K562 (cell line): Measurements from ENCODE around the gene GCN1. TPM values are rescaled to one million over a fixed set of nuclear protein-coding genes. Genes with fewer than 3 reads are reported as not detected.

Experiments used
- ASH1L ChIP-seq: fragments of 450-650 bp; IDR thresholded peaks from 2 replicates; pipeline ENCODE4 v1.6.1; 2018; ENCODE audit warnings: borderline replicate concordance, mild to moderate bottlenecking, low read depth; ENCODE audit not compliant: partially characterized antibody
- BRCA1 ChIP-seq, 2 experiments: fragments of 450-650 bp in 1 of 2; sonication (generic) in 1 of 2; formaldehyde crosslinking in 1 of 2; IDR thresholded peaks; 2 replicates each; pipeline versions ENCODE4 v1.5.0 to v1.6.1; 2017 to 2020; ENCODE audit warnings: mild to moderate bottlenecking in 1 of 2, missing genetic modification reagents in 1 of 2
- C11orf30 ChIP-seq: fragments of 450-650 bp; IDR thresholded peaks from 2 replicates; pipeline ENCODE4 v1.6.1; 2016; ENCODE audit warnings: low read depth, mild to moderate bottlenecking
- FOSL1 ChIP-seq: fragments of 200-800 bp; sonication (Bioruptor generic); conservative IDR thresholded peaks from 2 replicates; pipeline ENCODE4 v1.6.1; 2016; ENCODE audit warnings: missing genetic modification characterization, missing compliant biosample characterization
- LEF1 ChIP-seq: fragments of 450-650 bp; IDR thresholded peaks from 2 replicates; pipeline ENCODE4 v1.6.1; 2016; ENCODE audit warnings: mild to moderate bottlenecking
- MCM2 ChIP-seq: fragments of 450-650 bp; IDR thresholded peaks from 2 replicates; pipeline ENCODE4 v1.6.1; 2017; ENCODE audit warnings: low read depth, mild to moderate bottlenecking
- MCM3 ChIP-seq: fragments of 450-650 bp; IDR thresholded peaks from 2 replicates; pipeline ENCODE4 v1.6.1; 2016
- SP1 ChIP-seq: sonication (generic); formaldehyde crosslinking; IDR thresholded peaks from 2 replicates; pipeline ENCODE4 v1.8.1; 2022; ENCODE audit warnings: mild to moderate bottlenecking, missing genetic modification reagents
- SREBF2 ChIP-seq: sonication (generic); formaldehyde crosslinking; IDR thresholded peaks from 2 replicates; pipeline ENCODE4 v1.4.0; 2020; ENCODE audit warnings: mild to moderate bottlenecking, missing genetic modification reagents
- ZEB2 ChIP-seq: fragments of 450-650 bp; IDR thresholded peaks from 2 replicates; pipeline ENCODE4 v1.6.1; 2016
- ZNF239 ChIP-seq: fragments of 250-450 bp; sonication (Bioruptor Pico); IDR thresholded peaks from 2 replicates; pipeline ENCODE4 v1.4.0; 2020; ENCODE audit warnings: mild to moderate bottlenecking
- ZNF445 ChIP-seq: fragments of 250-450 bp; sonication (Bioruptor Pico); IDR thresholded peaks from 2 replicates; pipeline ENCODE4 v1.4.0; 2020; ENCODE audit warnings: low read depth, mild to moderate bottlenecking, moderate library complexity
- ZNF586 ChIP-seq: fragments of 450-650 bp; formaldehyde crosslinking; conservative IDR thresholded peaks from 2 replicates; pipeline ENCODE4 v1.4.0; 2020; ENCODE audit warnings: mild to moderate bottlenecking, moderate library complexity
- polyA plus RNA-seq, 8 experiments: library from polyadenylated mRNA; depleted of rRNA in 4 of 8; stranded (reverse) in 5 of 8; unstranded in 3 of 8; fragments of >200 nt; fragmentation: Nextera tagmentation in 2 of 8; fragmentation: Illumina TruSeq in 1 of 8; extraction: Ambion mirVana in 2 of 8; extraction: Trizol in 1 of 8; gene quantifications; 2 replicates each; pipeline versions ENCODE4 v1.2.1 to v1.2.3, GENCODE V29; 2011 to 2014; ENCODE audit warnings: inconsistent platforms in 1 of 8, missing spikeins in 1 of 8
- total RNA-seq, 7 experiments: library from RNA; depleted of rRNA in 6 of 7; stranded (reverse); fragments of >200 nt in 6 of 7; fragmentation: Illumina TruSeq in 2 of 7; extraction: Trizol in 2 of 7; gene quantifications; 2 replicates each; pipeline versions ENCODE4 v1.2.1 to v1.2.3, GENCODE V29; 2011 to 2021; ENCODE audit warnings: low replicate concordance in 1 of 7
- TF ChIP-seq, protein P1 (sequence below): sonication (generic); formaldehyde crosslinking; IDR thresholded peaks from 2 replicates; pipeline ENCODE4 v1.8.0; 2022; ENCODE audit warnings: missing genetic modification reagents, mild to moderate bottlenecking, borderline replicate concordance
- TF ChIP-seq, protein P2 (sequence below): fragments of 450-650 bp; IDR thresholded peaks from 2 replicates; pipeline ENCODE4 v1.6.1; 2016; ENCODE audit warnings: low read depth, mild to moderate bottlenecking, moderate library complexity
- TF ChIP-seq, protein P3 (sequence below): fragments of 200-400 bp; formaldehyde crosslinking; IDR thresholded peaks from 2 replicates; pipeline ENCODE4 v1.6.1; 2017; ENCODE audit warnings: mild to moderate bottlenecking, low read depth, low read length, moderate library complexity

Gene GCN1
- total and polyA plus RNA-seq, 9 of the 15 experiments (the other 6 are each of a cell fraction or from before 2014, with no cell fraction given), result 11.9 to 190 (median 51.7) TPM

DNA sequence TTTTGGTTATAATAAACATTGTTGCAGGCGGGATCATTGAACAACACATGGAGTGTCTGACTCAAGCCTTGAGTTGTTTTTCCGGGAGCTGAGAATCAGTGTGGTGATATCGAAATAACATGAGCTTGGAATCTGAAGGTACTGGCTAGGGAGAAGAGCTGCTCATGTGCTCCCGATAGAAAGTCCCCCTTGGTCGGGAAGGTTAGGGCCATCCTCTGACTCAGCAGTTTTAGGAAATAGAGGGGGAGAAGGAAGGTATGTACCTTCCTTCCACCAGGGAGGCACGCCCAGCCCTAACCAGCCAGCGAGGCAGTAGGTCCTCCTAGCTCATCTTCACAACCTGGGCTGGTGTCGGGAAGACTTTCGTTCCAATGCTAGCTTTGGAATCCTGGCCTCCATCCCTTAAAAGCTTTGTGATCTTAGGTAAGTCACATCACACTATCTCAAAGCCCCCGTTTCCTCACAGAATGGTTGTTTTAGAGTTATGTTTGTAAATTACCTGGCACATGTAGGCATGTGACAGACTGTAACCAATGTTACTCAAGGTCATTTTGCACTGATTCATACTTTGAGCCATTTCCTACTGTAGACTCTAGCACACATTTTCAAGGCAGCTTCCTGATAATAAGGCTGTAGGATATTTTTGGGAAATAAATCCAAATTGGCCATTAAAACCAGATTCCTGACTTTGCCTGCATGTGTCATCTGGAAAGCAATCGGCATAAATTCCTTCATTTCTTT, 76.0 kb downstream of the GCN1 start (continued):
- TF ChIP-seq, protein P1, sequence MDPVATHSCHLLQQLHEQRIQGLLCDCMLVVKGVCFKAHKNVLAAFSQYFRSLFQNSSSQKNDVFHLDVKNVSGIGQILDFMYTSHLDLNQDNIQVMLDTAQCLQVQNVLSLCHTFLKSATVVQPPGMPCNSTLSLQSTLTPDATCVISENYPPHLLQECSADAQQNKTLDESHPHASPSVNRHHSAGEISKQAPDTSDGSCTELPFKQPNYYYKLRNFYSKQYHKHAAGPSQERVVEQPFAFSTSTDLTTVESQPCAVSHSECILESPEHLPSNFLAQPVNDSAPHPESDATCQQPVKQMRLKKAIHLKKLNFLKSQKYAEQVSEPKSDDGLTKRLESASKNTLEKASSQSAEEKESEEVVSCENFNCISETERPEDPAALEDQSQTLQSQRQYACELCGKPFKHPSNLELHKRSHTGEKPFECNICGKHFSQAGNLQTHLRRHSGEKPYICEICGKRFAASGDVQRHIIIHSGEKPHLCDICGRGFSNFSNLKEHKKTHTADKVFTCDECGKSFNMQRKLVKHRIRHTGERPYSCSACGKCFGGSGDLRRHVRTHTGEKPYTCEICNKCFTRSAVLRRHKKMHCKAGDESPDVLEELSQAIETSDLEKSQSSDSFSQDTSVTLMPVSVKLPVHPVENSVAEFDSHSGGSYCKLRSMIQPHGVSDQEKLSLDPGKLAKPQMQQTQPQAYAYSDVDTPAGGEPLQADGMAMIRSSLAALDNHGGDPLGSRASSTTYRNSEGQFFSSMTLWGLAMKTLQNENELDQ (CRISPR knock-in tag), result no peak
- TF ChIP-seq ZEB2 (no peak; the same call in 1 of the 2 replicates), FOSL1 (tag) (no peak), SP1 (CRISPR knock-in tag) (peak; percentile 33; the same call in 1 of the 2 replicates), LEF1 (no peak), BRCA1 (IDR thresholded peaks at IDR 0.05) (no peak), BRCA1 (CRISPR knock-in tag; IDR thresholded peaks at IDR 0.05) (no peak), MCM2 (no peak), SREBF2 (CRISPR knock-in tag) (no peak), ZNF586 (CRISPR knock-in tag) (no peak), ZNF239 (no peak), ASH1L (no peak), C11orf30 (peak; percentile 97), ZNF445 (CRISPR knock-in tag) (no peak), MCM3 (no peak)
- TF ChIP-seq, protein P2, sequence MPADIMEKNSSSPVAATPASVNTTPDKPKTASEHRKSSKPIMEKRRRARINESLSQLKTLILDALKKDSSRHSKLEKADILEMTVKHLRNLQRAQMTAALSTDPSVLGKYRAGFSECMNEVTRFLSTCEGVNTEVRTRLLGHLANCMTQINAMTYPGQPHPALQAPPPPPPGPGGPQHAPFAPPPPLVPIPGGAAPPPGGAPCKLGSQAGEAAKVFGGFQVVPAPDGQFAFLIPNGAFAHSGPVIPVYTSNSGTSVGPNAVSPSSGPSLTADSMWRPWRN, result no peak
- TF ChIP-seq, protein P3, sequence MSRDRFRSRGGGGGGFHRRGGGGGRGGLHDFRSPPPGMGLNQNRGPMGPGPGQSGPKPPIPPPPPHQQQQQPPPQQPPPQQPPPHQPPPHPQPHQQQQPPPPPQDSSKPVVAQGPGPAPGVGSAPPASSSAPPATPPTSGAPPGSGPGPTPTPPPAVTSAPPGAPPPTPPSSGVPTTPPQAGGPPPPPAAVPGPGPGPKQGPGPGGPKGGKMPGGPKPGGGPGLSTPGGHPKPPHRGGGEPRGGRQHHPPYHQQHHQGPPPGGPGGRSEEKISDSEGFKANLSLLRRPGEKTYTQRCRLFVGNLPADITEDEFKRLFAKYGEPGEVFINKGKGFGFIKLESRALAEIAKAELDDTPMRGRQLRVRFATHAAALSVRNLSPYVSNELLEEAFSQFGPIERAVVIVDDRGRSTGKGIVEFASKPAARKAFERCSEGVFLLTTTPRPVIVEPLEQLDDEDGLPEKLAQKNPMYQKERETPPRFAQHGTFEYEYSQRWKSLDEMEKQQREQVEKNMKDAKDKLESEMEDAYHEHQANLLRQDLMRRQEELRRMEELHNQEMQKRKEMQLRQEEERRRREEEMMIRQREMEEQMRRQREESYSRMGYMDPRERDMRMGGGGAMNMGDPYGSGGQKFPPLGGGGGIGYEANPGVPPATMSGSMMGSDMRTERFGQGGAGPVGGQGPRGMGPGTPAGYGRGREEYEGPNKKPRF, result no peak
